NB4 (cell line): ENCODE measurements around the gene GRAMD4.

Source experiments
- CTCF ChIP-seq: IDR thresholded peaks from one replicate; pipeline ENCODE4 v1.5.1; 2012; ENCODE audit warnings: low read depth, low read length
- POLR2A ChIP-seq: IDR thresholded peaks from 2 replicates; pipeline ENCODE4 v1.6.1; 2011; ENCODE audit warnings: mild to moderate bottlenecking; ENCODE audit not compliant: insufficient read length; ENCODE audit errors: extremely low read depth
- TF ChIP-seq, protein P1 (sequence below): IDR thresholded peaks from 2 replicates; pipeline ENCODE4 v1.6.1; 2011; ENCODE audit warnings: low read depth, low read length

GRCh38 chr22:46687460-46687859 lies 67.3 kb downstream of the GRAMD4 start:
- TF ChIP-seq CTCF = no peak
- TF ChIP-seq, protein P1, sequence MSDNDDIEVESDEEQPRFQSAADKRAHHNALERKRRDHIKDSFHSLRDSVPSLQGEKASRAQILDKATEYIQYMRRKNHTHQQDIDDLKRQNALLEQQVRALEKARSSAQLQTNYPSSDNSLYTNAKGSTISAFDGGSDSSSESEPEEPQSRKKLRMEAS = no peak
- TF ChIP-seq POLR2A = no peak
